ENCODE results near the gene STAT4.

The STAT4 gene

DNA sequence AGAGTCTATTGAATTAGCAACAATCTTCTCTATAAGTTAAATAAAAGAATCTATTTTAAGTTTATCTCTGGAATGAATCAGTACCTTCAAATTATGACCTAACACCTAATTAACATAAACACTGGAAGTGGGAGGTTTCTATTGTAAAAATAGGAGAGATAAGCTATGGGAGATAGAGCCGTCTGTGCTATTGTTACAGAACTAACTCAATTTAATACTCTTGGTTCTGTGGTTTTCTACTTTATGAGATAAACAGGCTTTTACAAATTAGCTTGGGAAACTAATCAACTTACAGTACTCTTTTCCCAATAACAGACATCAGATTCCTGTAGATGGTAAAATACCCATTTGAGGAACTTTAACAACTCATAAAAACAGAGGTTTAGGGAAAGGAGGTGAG lies 111.2 kb downstream of the STAT4 start:
- no peak for DNase-seq

GRCh38 chr2:191038741-191039140 lies 112.1 kb downstream of the STAT4 start:
- no peak for DNase-seq

DNA sequence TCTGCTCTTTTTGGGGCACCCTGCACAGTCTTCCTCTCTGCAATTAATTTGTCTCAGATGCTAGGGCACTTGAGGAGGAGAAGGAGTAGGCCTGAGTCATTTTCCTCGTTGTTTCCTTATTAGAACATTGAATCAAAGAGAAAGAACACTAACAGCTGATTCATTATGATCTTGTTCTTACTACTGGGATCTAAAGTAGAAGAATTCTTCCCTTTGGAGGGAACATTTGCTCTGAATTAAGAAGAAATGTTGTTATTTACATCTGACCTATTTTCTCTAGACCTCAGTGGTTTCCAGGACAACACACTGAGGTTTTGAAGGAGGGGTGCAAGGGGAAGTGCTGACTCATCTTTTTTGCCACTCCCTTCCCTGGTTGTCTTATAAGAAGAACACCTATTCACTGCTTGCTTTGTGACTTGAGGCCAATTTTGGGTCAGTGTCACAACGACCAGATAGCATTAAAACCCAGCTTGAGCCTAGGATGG lies 112.5 kb downstream of the STAT4 start:
- no peak for DNase-seq

GRCh38 chr2:191037351-191037750 lies 113.4 kb downstream of the STAT4 start:
- no peak for DNase-seq

DNA sequence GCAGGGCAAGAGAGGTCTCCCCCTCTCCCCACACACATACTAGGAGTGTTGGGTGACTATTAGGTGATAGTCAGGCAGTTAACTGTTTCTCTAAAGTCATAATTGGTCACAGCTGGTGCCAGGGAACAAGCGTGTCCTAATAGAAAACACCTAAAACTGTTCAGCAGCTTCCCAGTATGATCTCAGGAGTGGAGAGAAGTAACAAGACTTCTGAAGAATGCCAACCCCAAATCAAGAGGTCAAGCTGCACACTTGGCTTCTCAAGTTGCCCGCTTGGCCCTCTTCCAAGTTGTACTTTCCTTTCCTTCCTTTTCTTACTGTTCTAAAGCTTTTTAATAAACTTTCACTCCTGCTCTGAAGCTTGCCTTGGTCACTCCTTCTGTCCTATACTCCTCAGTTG lies 114.4 kb downstream of the STAT4 start:
- no peak for DNase-seq

- DNase-seq, result no peak
Measured at GRCh38 chr2:191032588-191033429, 118.0 kb downstream of the STAT4 start.

GRCh38 chr2:191031256-191031655 lies 119.5 kb downstream of the STAT4 start:
- DNase-seq, result no peak

GRCh38 chr2:191030521-191031154 lies 120.2 kb downstream of the STAT4 start:
- DNase-seq, result peak in 2 of 4 experiments; percentile 4 to 9

GRCh38 chr2:191029280-191029950 lies 121.4 kb downstream of the STAT4 start:
- DNase-seq, result no peak

- DNase-seq, result no peak
Measured at GRCh38 chr2:191026377-191026776, 124.4 kb downstream of the STAT4 start.

- DNase-seq, result no peak
Measured at GRCh38 chr2:191025135-191025534, 125.7 kb downstream of the STAT4 start.

- DNase-seq, result no peak
Measured at GRCh38 chr2:191023235-191023679, 127.5 kb downstream of the STAT4 start.

DNA sequence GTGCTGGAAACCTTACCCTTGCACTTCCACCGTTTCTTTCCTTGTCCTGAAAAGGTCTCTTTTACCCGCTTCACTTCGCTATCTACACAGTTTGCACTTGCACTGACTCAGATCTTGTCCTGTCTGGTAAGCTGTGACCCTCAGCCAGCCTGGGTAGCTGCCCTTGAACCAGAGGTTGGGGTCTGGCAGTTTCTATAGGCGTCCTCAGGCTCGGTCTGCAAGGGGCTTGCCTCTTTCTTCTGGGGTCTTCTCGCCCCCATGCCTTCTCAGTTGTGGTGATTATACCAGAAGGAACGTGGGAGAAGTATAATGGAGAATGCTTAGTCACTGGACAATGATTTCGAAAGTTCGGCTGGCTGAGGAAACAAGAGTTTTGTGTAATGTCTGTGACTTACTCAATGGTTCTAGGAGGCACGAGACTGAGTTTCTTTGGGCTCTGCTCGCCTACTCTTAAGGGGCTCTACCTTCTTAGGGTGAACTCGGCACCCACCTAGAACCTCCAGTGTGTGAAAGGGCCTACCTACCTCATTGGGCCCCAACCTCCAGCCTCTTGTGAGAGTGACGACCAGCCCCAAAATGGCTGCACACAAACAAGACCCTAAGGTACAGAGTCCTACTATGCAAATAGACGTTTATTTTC lies 129.9 kb downstream of the STAT4 start:
- DNase-seq, result peak in 2 of 4 experiments; percentile 30 to 42

DNA sequence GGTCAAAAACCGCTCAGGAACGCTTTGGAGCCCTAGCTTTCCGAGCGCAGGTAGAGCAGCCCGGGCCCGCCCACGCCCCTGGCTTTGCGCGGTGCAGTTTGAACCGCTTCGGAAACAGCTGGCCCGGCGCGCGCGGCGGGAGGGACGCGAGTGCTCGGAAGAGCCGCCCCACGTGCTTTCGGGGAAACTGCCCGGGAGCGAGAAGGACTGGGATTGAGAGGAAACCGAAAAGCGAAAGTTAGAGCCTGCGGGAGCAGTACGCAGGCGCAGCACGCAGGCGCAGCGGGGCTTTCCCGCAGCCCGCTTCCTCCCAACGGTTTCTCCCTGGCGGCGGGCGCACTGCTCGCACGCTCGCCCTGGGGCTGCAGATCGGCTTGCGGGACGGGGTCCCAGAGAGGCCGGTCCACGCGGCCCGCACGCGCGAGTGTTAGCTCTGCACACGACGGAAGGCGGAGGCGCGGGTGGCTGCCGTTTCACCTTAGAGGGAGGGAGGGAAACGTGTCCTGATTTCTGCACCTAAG lies 130.5 kb downstream of the STAT4 start:
- DNase-seq, result peak; percentile 82 to 91 (median 84)

DNA sequence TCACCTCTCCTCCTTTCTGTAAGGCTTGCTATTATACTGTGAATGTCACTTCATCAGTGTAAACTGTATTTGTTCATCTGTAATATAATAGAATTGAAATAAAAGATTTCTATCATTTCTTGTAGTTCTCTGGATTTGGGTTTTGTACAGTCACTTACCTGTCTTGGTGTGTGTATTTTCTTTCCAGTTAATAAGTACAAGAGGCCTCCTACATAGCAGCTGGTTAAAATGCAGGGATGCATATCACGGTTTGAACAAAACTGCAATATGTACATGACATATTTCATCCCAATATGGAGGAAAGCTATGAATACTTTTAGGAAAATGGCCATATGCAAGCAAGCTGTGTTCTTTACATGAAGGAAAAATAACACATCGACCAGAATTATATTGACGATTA lies 131.4 kb downstream of the STAT4 start:
- DNase-seq, result no peak

DNA sequence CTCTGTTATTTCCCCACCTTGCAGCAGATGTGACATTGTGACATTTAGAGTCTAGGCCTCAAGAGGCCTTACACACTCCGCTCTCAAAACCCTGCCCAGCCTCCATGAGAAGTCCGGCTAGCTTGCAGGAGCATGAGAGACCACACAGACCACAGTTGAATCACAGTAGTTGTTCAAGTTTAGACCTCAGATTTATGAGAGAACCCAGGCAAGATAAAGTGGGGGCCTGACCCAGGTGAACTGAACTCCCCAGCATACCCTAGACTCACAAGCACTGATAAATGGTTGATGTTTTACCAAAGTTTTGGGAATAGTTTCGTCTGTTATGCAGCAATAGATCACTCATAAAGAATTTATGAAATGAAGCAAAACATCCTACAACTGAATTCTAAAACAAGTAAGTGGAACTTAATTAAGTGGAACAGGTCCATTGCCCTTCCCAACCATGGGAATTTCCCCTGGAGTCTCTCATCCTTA lies 132.1 kb downstream of the STAT4 start:
- no peak for DNase-seq

GRCh38 chr2:191018048-191018447 lies 132.7 kb downstream of the STAT4 start:
- no peak for DNase-seq

GRCh38 chr2:191015831-191016230 lies 135.0 kb downstream of the STAT4 start:
- no peak for DNase-seq

DNA sequence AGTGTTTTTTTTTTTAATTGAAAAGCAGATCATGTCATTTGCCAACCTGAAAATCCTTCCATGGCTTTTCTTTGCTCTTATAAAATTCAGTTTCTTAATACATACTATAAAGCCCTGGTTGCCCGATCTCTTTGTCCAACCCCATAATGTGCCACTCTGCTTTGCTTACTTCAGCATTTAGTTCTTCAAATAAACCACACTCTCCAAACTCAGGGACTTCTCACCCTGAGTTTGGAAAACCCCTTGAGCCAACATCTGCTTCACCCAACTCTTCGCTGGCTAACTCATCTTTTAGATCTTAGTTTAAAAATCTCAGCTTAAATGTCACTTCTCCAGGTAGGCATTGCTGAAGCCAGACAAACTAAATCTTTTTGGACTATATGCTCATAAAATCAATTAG lies 135.6 kb downstream of the STAT4 start:
- no peak for DNase-seq

GRCh38 chr2:191014653-191015020 lies 136.2 kb downstream of the STAT4 start:
- no peak for DNase-seq

- DNase-seq, result peak; percentile 92 to 96 (median 92)
Measured at GRCh38 chr2:191013932-191014652, 136.7 kb downstream of the STAT4 start, which contains the start of gene STAT1. STAT1 (minus strand) TSS chr2:191014171; CDS start chr2:191010003, 4,168 bp downstream.

GRCh38 chr2:191013682-191013931 lies 137.2 kb downstream of the STAT4 start:
- DNase-seq, result no peak
